Measurements from ENCODE around the gene REEP1.
"Not testable (repeated sequence)": the region's sequence is repeated elsewhere in the genome, so short reads cannot be mapped to it uniquely, and the experiment has no call there.

The REEP1 gene

GRCh38 chr2:86281066-86281700, 56.2 kb downstream of the REEP1 start:
- no peak for DNase-seq

- DNase-seq = no peak
Measured at GRCh38 chr2:86280191-86280667, 57.2 kb downstream of the REEP1 start.

- DNase-seq = no peak
Measured at GRCh38 chr2:86275962-86276361, 61.5 kb downstream of the REEP1 start.

- no peak for DNase-seq
Measured at GRCh38 chr2:86275384-86275799, 62.0 kb downstream of the REEP1 start.

GRCh38 chr2:86274918-86275275, 62.5 kb downstream of the REEP1 start:
- no peak for DNase-seq

- peak in 1 of 5 donors; percentile 55 for DNase-seq
Measured at GRCh38 chr2:86274265-86274917, 63.0 kb downstream of the REEP1 start.

- DNase-seq = no peak
Measured at GRCh38 chr2:86272111-86272510, 65.3 kb downstream of the REEP1 start.

GRCh38 chr2:86271248-86271647, 66.2 kb downstream of the REEP1 start:
- DNase-seq = no peak

- DNase-seq = no peak
Measured at GRCh38 chr2:86263956-86264355, 73.5 kb downstream of the REEP1 start.

GRCh38 chr2:86260978-86261377, 76.4 kb downstream of the REEP1 start:
- no peak for DNase-seq

- DNase-seq = no peak
Measured at GRCh38 chr2:86258106-86258505, 79.3 kb downstream of the REEP1 start.

GRCh38 chr2:86256982-86257381, 80.4 kb downstream of the REEP1 start:
- DNase-seq = no peak

- no peak for DNase-seq
Measured at GRCh38 chr2:86256300-86256699, 81.1 kb downstream of the REEP1 start.

GRCh38 chr2:86254576-86255538, 82.6 kb downstream of the REEP1 start:
- no peak for DNase-seq

GRCh38 chr2:86253424-86253823, 84.0 kb downstream of the REEP1 start:
- no peak for DNase-seq

GRCh38 chr2:86251840-86252266, 85.6 kb downstream of the REEP1 start:
- no peak for DNase-seq

- no peak for DNase-seq
Measured at GRCh38 chr2:86249579-86250391, 87.6 kb downstream of the REEP1 start.

GRCh38 chr2:86249176-86249575, 88.2 kb downstream of the REEP1 start:
- DNase-seq = no peak

- not testable (repeated sequence) for DNase-seq
Measured at GRCh38 chr2:86245222-86245621, 92.2 kb downstream of the REEP1 start.

GRCh38 chr2:86244781-86245180, 92.6 kb downstream of the REEP1 start:
- DNase-seq = not testable (repeated sequence)

- no peak for DNase-seq
Measured at GRCh38 chr2:86243950-86244733, 93.3 kb downstream of the REEP1 start.

GRCh38 chr2:86243272-86243671, 94.2 kb downstream of the REEP1 start:
- no peak for DNase-seq
